ENCODE measurements around the gene EFCAB8.

DNA sequence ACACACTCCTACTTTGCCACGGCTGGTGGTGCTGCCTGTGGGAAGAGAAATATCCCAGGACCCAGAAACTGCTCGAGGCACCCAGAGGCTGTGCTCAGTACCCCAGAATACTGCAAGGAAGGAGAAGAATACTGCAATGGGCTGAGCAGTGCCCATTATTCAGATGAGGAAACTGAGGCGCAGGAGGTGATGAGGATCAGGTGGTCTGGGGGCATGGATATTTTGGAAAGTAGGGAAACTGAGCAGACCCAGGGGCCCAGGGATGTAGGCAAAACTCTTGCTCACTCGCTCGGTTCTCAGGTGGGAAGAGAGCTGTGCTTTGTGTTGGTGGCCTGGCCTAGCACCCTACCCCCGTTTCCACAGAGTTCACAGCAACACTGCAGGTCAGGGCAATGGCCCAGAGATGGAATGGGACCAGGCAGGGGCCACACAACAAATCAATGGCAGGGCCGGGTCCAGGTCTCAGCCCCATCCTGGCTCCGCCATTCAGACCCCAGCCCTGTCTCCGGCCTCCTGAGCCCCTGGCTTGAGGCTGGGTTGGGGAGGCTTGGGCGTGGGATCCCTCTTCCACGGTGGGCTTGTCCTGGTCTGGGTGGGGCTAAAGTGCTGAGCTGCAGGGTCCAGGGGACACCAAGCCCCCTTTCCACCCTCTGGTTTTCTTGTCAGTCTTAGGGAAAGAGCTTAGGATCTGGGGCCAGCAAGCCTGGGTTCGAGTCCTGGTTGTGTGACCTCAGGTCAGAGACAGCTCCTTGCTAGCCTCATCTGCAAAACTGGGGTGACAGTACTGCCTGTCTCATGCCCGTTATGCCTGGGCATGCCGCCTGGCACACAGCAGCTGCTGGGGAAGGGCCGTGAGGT is 111.6 kb downstream of the EFCAB8 start:
- TF ChIP-seq, protein P1, sequence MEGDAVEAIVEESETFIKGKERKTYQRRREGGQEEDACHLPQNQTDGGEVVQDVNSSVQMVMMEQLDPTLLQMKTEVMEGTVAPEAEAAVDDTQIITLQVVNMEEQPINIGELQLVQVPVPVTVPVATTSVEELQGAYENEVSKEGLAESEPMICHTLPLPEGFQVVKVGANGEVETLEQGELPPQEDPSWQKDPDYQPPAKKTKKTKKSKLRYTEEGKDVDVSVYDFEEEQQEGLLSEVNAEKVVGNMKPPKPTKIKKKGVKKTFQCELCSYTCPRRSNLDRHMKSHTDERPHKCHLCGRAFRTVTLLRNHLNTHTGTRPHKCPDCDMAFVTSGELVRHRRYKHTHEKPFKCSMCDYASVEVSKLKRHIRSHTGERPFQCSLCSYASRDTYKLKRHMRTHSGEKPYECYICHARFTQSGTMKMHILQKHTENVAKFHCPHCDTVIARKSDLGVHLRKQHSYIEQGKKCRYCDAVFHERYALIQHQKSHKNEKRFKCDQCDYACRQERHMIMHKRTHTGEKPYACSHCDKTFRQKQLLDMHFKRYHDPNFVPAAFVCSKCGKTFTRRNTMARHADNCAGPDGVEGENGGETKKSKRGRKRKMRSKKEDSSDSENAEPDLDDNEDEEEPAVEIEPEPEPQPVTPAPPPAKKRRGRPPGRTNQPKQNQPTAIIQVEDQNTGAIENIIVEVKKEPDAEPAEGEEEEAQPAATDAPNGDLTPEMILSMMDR (conservative IDR thresholded peaks at IDR 0.05; ENCODE audit: low read depth, low read length): no peak
- TF ChIP-seq EZH2 (IDR thresholded peaks at IDR 0.05; ENCODE audit: low read length, unreplicated experiment): no peak
